ENCODE data around the gene CDR2L. TPM values are rescaled to one million over a fixed set of nuclear protein-coding genes. Genes with fewer than 3 reads are reported as not detected.
"Not testable (repeated sequence)": the region's sequence is repeated elsewhere in the genome, so short reads cannot be mapped to it uniquely, and the experiment has no call there.

Gene CDR2L
- total RNA-seq, 1 donor from 2014 or later = 1.2 TPM

GRCh38 chr17:74979408-74980146 is 7.9 kb upstream of the CDR2L start:
- DNase-seq (ENCODE audit: low spot score) (no peak), ATAC-seq (no peak)

GRCh38 chr17:74981318-74981978 is 6.0 kb upstream of the CDR2L start:
- DNase-seq (ENCODE audit: low spot score) = no peak
- no peak for ATAC-seq

- DNase-seq (ENCODE audit: low spot score) (no peak), ATAC-seq (peak; percentile 83)
Measured at GRCh38 chr17:74981979-74982662, 5.3 kb upstream of the CDR2L start.

GRCh38 chr17:74982663-74983313 is 4.6 kb upstream of the CDR2L start:
- not testable (repeated sequence) for ATAC-seq; DNase-seq (ENCODE audit: low spot score)

- ATAC-seq (no peak), DNase-seq (ENCODE audit: low spot score) (no peak)
Measured at GRCh38 chr17:74986206-74986576, 1.2 kb upstream of the CDR2L start.

- DNase-seq (ENCODE audit: low spot score) (peak; percentile 61), ATAC-seq (peak; percentile 71)
Measured at GRCh38 chr17:74987909-74988711, 678 bp downstream of the CDR2L start.

GRCh38 chr17:74990581-74991105 is 3.2 kb downstream of the CDR2L start:
- DNase-seq (ENCODE audit: low spot score) (no peak), ATAC-seq (no peak)

GRCh38 chr17:74992223-74992622 is 4.8 kb downstream of the CDR2L start:
- ATAC-seq (no peak), DNase-seq (ENCODE audit: low spot score) (no peak)

GRCh38 chr17:74994440-74994839 is 7.0 kb downstream of the CDR2L start:
- ATAC-seq (no peak), DNase-seq (ENCODE audit: low spot score) (no peak)

GRCh38 chr17:74995847-74996246 is 8.4 kb downstream of the CDR2L start:
- ATAC-seq = no peak
- no peak for DNase-seq (ENCODE audit: low spot score)

GRCh38 chr17:74998783-74999182 is 11.4 kb downstream of the CDR2L start:
- ATAC-seq (peak; percentile 14), DNase-seq (ENCODE audit: low spot score) (no peak)

GRCh38 chr17:74999523-74999922 is 12.1 kb downstream of the CDR2L start:
- DNase-seq (ENCODE audit: low spot score) (no peak), ATAC-seq (no peak)

GRCh38 chr17:75001915-75002843 is 14.7 kb downstream of the CDR2L start:
- DNase-seq (ENCODE audit: low spot score) (no peak), ATAC-seq (no peak)

- no peak for ATAC-seq
- no peak for DNase-seq (ENCODE audit: low spot score)
Measured at GRCh38 chr17:75003070-75003956, 15.9 kb downstream of the CDR2L start.

- DNase-seq (ENCODE audit: low spot score) (no peak), ATAC-seq (no peak)
Measured at GRCh38 chr17:75003957-75004355, 16.5 kb downstream of the CDR2L start.

- DNase-seq (ENCODE audit: low spot score) (no peak), ATAC-seq (no peak)
Measured at GRCh38 chr17:75004371-75004770, 16.9 kb downstream of the CDR2L start.

- DNase-seq (ENCODE audit: low spot score) = no peak
- no peak for ATAC-seq
Measured at GRCh38 chr17:75005291-75005690, 17.9 kb downstream of the CDR2L start.

GRCh38 chr17:75006084-75006483 is 18.7 kb downstream of the CDR2L start:
- not testable (repeated sequence) for DNase-seq (ENCODE audit: low spot score); ATAC-seq

Measured in left lobe of liver (tissue), 2 donors.